ENCODE measurements around the gene ETS1. TPM values are rescaled to one million over a fixed set of nuclear protein-coding genes. Genes with fewer than 3 reads are reported as not detected.

The ETS1 gene
- total RNA-seq, 2 experiments from 2014 or later: 203 to 466 TPM

DNA sequence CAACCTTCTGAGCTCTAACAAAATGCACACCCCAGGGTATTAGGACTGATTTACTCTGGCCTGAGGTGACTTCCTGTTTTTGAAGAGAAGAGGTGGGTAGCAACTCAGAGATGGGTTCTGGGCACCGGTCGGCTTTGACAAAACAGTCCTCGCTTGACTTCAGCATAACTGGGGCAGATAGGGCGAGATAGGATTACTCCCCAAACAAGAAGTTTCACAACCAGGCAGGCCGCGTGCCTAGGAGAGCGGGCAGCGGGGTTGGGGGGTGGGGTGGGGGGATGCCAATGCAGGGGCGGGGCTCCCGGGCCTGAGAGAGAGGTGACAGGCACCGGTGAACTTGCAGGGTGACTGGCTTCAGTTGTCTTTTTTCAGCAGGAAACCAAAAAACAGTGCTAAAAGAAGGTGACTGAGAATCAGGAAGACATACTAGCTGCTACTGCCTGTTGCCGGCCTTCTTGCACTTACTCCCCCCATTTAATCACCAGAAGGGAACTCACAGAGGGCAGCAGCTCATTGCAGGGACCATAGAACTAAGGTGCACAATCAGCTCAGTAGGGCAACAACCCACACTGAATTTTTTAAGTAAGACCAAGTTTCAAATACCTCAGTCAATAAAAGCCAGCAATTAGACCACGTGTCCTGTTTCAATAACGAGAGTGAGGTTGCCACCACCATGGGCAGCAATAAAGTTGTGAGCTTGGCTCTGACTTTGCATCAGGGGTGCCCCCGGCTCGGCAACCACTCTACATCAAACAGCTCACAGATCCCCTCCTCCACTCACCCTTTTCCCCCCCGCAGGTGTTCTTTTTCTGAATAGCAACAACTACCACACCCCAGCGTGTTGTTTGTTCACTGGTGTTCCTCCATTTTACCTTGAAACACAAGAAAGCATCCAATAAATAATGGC lies 37.2 kb upstream of the ETS1 start:
- Histone ChIP-seq H3K27ac (ENCODE audit: low read depth, low read length, poor library complexity, severe bottlenecking) (peak overlapping the region; percentile 97), H3K9me2 (ENCODE audit: insufficient read depth, low read length) (no peaks in the 10 kb centered on the region), H4K20me1 (ENCODE audit: insufficient read depth, low read length) (no peaks in the 10 kb centered on the region), H3K4me2 (ENCODE audit: low read length) (peak overlapping the region; percentile 74), H2AFZ (ENCODE audit: low read length) (no peak overlapping the region; the same call in 1 of the 2 replicates), H3K4me1 (ENCODE audit: insufficient read depth, low read length, poor library complexity, severe bottlenecking) (peaks cover 100% of the 10 kb centered on the region), H3K79me2 (ENCODE audit: insufficient read depth, low read depth, low read length) (no peaks in the 10 kb centered on the region; the same call in 1 of the 2 replicates), H3K36me3 (ENCODE audit: insufficient read depth, low read length) (no peaks in the 10 kb centered on the region), H3K4me3 (ENCODE audit: low read depth, low read length, poor library complexity, severe bottlenecking) (peak overlapping the region; percentile 46), H3K9me3 (ENCODE audit: low read length) (no peaks in the 10 kb centered on the region)
- POLR2A ChIA-PET: interaction anchor here (0.5 to 16.8 kb wide), 23 partner anchors 16 to 327 kb away, joined by 3 to 631 read pairs (median 5); no protein-coding TSS in a partner anchor
- intact Hi-C loops (cut with micrococcal nuclease; ENCODE audit: unreplicated experiment): loop anchor here (1.0 to 5.0 kb wide), 5 partner anchors 13 to 1538 kb away; no protein-coding TSS in a partner anchor
- CTCF ChIA-PET (ENCODE audit: unreplicated experiment): interaction anchor here (0.6 to 3.6 kb wide), 6 partner anchors 13 to 152 kb away, joined by 3 to 43 read pairs (median 4); no protein-coding TSS in a partner anchor
- TF ChIP-seq, protein P1, sequence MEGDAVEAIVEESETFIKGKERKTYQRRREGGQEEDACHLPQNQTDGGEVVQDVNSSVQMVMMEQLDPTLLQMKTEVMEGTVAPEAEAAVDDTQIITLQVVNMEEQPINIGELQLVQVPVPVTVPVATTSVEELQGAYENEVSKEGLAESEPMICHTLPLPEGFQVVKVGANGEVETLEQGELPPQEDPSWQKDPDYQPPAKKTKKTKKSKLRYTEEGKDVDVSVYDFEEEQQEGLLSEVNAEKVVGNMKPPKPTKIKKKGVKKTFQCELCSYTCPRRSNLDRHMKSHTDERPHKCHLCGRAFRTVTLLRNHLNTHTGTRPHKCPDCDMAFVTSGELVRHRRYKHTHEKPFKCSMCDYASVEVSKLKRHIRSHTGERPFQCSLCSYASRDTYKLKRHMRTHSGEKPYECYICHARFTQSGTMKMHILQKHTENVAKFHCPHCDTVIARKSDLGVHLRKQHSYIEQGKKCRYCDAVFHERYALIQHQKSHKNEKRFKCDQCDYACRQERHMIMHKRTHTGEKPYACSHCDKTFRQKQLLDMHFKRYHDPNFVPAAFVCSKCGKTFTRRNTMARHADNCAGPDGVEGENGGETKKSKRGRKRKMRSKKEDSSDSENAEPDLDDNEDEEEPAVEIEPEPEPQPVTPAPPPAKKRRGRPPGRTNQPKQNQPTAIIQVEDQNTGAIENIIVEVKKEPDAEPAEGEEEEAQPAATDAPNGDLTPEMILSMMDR (conservative IDR thresholded peaks at IDR 0.05; ENCODE audit: low read length): no peak
- TF ChIP-seq EZH2phosphoT487 (IDR thresholded peaks at IDR 0.05; ENCODE audit: borderline replicate concordance, low read depth, low read length): no peak
- TSS peak; percentile 94 for BruUV-seq (replicated peaks)
- peak; percentile 90 for DNase-seq (ENCODE audit: low spot score)

DNA sequence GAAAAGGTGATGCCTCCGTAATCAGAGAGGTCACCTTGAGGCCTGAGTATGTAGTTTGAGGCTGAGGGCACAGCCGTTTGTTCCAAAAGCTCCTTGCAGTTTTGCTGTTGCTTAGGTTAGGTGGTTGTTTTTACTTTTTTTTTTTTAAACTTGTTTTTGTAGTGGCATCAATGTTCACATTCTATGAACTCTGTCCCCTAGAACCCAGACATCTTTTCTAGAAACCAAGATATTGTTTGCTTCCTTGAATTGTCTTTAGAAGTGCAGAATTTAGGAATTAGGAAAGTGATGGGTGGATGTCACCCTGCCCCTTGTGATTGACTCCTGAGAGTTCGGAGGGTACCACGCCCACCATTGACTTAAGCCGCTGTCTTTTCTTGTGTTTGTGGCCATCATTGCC lies 35.7 kb upstream of the ETS1 start:
- POLR2A ChIA-PET: interaction anchor here (0.7 to 16.8 kb wide), 13 partner anchors 8 to 326 kb away, joined by 3 to 631 read pairs (median 6); no protein-coding TSS in a partner anchor
- no peaks in the 10 kb centered on the region for H4K20me1 ChIP-seq (ENCODE audit: insufficient read depth, low read length)
- peak overlapping the region; percentile 34 for H3K4me2 ChIP-seq (ENCODE audit: low read length)
- CTCF ChIA-PET (ENCODE audit: unreplicated experiment): interaction anchor here (2.3 to 3.6 kb wide), 3 partner anchors 11 to 69 kb away, joined by 11 to 43 read pairs (median 11); no protein-coding TSS in a partner anchor
- H3K36me3 ChIP-seq (ENCODE audit: insufficient read depth, low read length): no peaks in the 10 kb centered on the region
- TF ChIP-seq EZH2phosphoT487 (IDR thresholded peaks at IDR 0.05; ENCODE audit: borderline replicate concordance, low read depth, low read length): no peak
- TF ChIP-seq, protein P1 (conservative IDR thresholded peaks at IDR 0.05; ENCODE audit: low read length): no peak
- no peak for DNase-seq (ENCODE audit: low spot score)
- no peaks in the 10 kb centered on the region for H3K9me3 ChIP-seq (ENCODE audit: low read length)
- intact Hi-C loops (cut with micrococcal nuclease; ENCODE audit: unreplicated experiment): loop anchor here (5.0 kb wide), 1 partner anchor 1539 kb away; no protein-coding TSS in a partner anchor
- peak overlapping the region; percentile 97 for H3K27ac ChIP-seq (ENCODE audit: low read depth, low read length, poor library complexity, severe bottlenecking)
- no peak overlapping the region for H3K4me3 ChIP-seq (ENCODE audit: low read depth, low read length, poor library complexity, severe bottlenecking)
- no peaks in the 10 kb centered on the region; the same call in 1 of the 2 replicates for H3K79me2 ChIP-seq (ENCODE audit: insufficient read depth, low read depth, low read length)
- H3K4me1 ChIP-seq (ENCODE audit: insufficient read depth, low read length, poor library complexity, severe bottlenecking): peaks cover 94% of the 10 kb centered on the region
- no TSS peak for BruUV-seq (replicated peaks)
- no peak overlapping the region; the same call in 1 of the 2 replicates for H2AFZ ChIP-seq (ENCODE audit: low read length)
- H3K9me2 ChIP-seq (ENCODE audit: insufficient read depth, low read length): no peaks in the 10 kb centered on the region
